HEK293 (cell line): ENCODE results near the gene DIP2B.

Experiments used
- CTCF ChIA-PET: fragments of 350-600 bp; formaldehyde crosslinking; extraction: SDS; loops from one replicate; lab custom pipeline; 2021; ENCODE audit warnings: antibody characterized with exemption; lab: Yijun Ruan, JAX
- POLR2A ChIA-PET: fragments of 300-600 bp; formaldehyde crosslinking; extraction: SDS; loops from one replicate; lab custom pipeline; 2020; ENCODE audit warnings: antibody characterized with exemption, inconsistent platforms; lab: Yijun Ruan, JAX
- H3K27ac ChIP-seq: fragments of 200-500 bp; sonication (Bioruptor generic); 2 replicates; pipeline ENCODE4 v1.5.1; 2014; ENCODE audit warnings: low read depth, low read length, control low read depth, inconsistent platforms; ENCODE audit errors: extremely low read depth
- H3K36me3 ChIP-seq, 2 experiments: fragments of 200-500 bp in 1 of 2; sonication (Bioruptor generic) in 1 of 2; 1 replicate in 1 of 2; 2 replicates in 1 of 2; pipeline ENCODE4 v1.5.1; 2014 to 2017; ENCODE audit warnings: inconsistent platforms in 2 of 2, low read length in 2 of 2; ENCODE audit not compliant: control insufficient read depth in 2 of 2, insufficient read depth in 1 of 2
- H3K4me1 ChIP-seq: fragments of 200-500 bp; sonication (Bioruptor generic); 2 replicates; pipeline ENCODE4 v1.5.1; 2014; ENCODE audit warnings: mild to moderate bottlenecking, low read length, inconsistent platforms; ENCODE audit not compliant: control insufficient read depth, insufficient read depth
- H3K4me3 ChIP-seq: 2 replicates; pipeline ENCODE4 v1.5.1; 2011; ENCODE audit warnings: low read depth, mild to moderate bottlenecking, control low read depth, low read length, moderate library complexity
- H3K9me3 ChIP-seq: fragments of 200-500 bp; sonication (Bioruptor generic); 2 replicates; pipeline ENCODE4 v1.5.1; 2014; ENCODE audit warnings: low read depth, low read length, inconsistent platforms; ENCODE audit not compliant: control insufficient read depth, insufficient read depth
- KLF7 ChIP-seq: fragments of 450-650 bp; formaldehyde crosslinking; IDR thresholded peaks from 2 replicates; pipeline ENCODE4 v1.5.1; 2016; ENCODE audit warnings: missing biosample characterization, missing genetic modification characterization, borderline replicate concordance
- WT1 ChIP-seq: fragments of 450-650 bp; formaldehyde crosslinking; IDR thresholded peaks from 2 replicates; pipeline ENCODE4 v1.5.1; 2016; ENCODE audit warnings: missing biosample characterization, missing genetic modification characterization
- ZBTB20 ChIP-seq: fragments of 450-650 bp; formaldehyde crosslinking; IDR thresholded peaks from 2 replicates; pipeline ENCODE4 v1.5.1; 2016; ENCODE audit warnings: missing biosample characterization, missing genetic modification characterization
- ZBTB21 ChIP-seq: fragments of 450-650 bp; formaldehyde crosslinking; IDR thresholded peaks from 2 replicates; pipeline ENCODE4 v1.5.1; 2017; ENCODE audit warnings: missing biosample characterization, missing genetic modification characterization
- ZNF16 ChIP-seq: fragments of 450-650 bp; formaldehyde crosslinking; IDR thresholded peaks from 2 replicates; pipeline ENCODE4 v1.5.1; 2016; ENCODE audit warnings: low read depth, missing biosample characterization, missing genetic modification characterization
- ZNF18 ChIP-seq: fragments of 450-650 bp; formaldehyde crosslinking; IDR thresholded peaks from 2 replicates; pipeline ENCODE4 v1.5.1; 2016; ENCODE audit warnings: missing biosample characterization, missing genetic modification characterization
- ZNF223 ChIP-seq: fragments of 450-650 bp; formaldehyde crosslinking; IDR thresholded peaks from 2 replicates; pipeline ENCODE4 v1.5.1; 2016; ENCODE audit warnings: missing biosample characterization, missing genetic modification characterization
- ZNF354C ChIP-seq: fragments of 450-650 bp; formaldehyde crosslinking; IDR thresholded peaks from 2 replicates; pipeline ENCODE4 v1.5.1; 2016; ENCODE audit warnings: missing biosample characterization, missing genetic modification characterization, low read depth, borderline replicate concordance
- ZNF510 ChIP-seq: fragments of 450-650 bp; formaldehyde crosslinking; IDR thresholded peaks from 2 replicates; pipeline ENCODE4 v1.5.1; 2018; ENCODE audit warnings: mild to moderate bottlenecking, missing genetic modification characterization, missing biosample characterization; ENCODE audit not compliant: insufficient replicate concordance
- ZNF707 ChIP-seq: fragments of 450-650 bp; formaldehyde crosslinking; IDR thresholded peaks from 2 replicates; pipeline ENCODE4 v1.5.1; 2016; ENCODE audit warnings: missing biosample characterization, missing genetic modification characterization
- TF ChIP-seq, protein P1 (sequence below): fragments of 450-650 bp; formaldehyde crosslinking; IDR thresholded peaks from 2 replicates; pipeline ENCODE4 v1.5.1; 2016; ENCODE audit warnings: missing biosample characterization, missing genetic modification characterization, low read depth
- TF ChIP-seq, protein P2 (sequence below): fragments of 450-650 bp; formaldehyde crosslinking; IDR thresholded peaks from 2 replicates; pipeline ENCODE4 v1.5.1; 2017; ENCODE audit warnings: missing biosample characterization, missing genetic modification characterization
- TF ChIP-seq, protein P3 (sequence below): fragments of 450-650 bp; formaldehyde crosslinking; IDR thresholded peaks from 2 replicates; pipeline ENCODE4 v1.5.1; 2017; ENCODE audit warnings: missing biosample characterization, missing genetic modification characterization
- TF ChIP-seq, protein P4 (sequence below): fragments of 450-650 bp; IDR thresholded peaks from 2 replicates; pipeline ENCODE4 v1.5.1; 2018; ENCODE audit warnings: missing biosample characterization, mild to moderate bottlenecking, missing genetic modification characterization
- TF ChIP-seq, protein P5 (sequence below): fragments of 450-650 bp; formaldehyde crosslinking; IDR thresholded peaks from 2 replicates; pipeline ENCODE4 v1.5.0; 2017; ENCODE audit warnings: missing biosample characterization, missing genetic modification characterization, borderline replicate concordance
- TF ChIP-seq, protein P6 (sequence below): fragments of 450-650 bp; formaldehyde crosslinking; IDR thresholded peaks from 2 replicates; pipeline ENCODE4 v1.5.1; 2016; ENCODE audit warnings: missing biosample characterization, missing genetic modification characterization

Gene DIP2B

DNA sequence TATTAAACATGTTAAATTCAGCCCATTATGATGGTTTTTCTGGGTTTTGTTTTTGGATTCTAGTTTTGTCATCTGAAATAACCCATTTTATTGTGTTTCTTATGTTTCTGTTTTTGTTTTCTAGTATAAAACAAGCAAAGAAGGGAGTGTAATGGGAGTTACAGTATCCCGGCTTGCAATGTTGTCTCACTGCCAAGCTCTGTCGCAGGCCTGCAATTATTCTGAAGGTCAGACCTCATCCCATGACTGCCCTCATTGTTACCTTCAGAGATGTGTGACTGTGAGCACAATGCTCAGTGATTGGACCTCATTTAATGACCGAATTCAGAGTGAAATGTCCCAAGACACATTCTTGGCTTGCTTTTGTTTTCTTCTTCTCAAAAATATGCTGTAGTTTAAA is 186.1 kb downstream of the DIP2B start:
- Histone ChIP-seq H3K9me3 (no peaks in the 10 kb centered on the region), H3K4me3 (no peak overlapping the region), H3K4me1 (no peaks in the 10 kb centered on the region), H3K27ac (no peak overlapping the region), H3K36me3 (peaks cover 4 to 48% of the 10 kb centered on the region in 2 experiments; a peak in 2 of 3 replicates)
- no peak for TF ChIP-seq ZNF354C
- TF ChIP-seq WT1 (tag by site-specific recombination): peak; percentile 93
- TF ChIP-seq, protein P1, sequence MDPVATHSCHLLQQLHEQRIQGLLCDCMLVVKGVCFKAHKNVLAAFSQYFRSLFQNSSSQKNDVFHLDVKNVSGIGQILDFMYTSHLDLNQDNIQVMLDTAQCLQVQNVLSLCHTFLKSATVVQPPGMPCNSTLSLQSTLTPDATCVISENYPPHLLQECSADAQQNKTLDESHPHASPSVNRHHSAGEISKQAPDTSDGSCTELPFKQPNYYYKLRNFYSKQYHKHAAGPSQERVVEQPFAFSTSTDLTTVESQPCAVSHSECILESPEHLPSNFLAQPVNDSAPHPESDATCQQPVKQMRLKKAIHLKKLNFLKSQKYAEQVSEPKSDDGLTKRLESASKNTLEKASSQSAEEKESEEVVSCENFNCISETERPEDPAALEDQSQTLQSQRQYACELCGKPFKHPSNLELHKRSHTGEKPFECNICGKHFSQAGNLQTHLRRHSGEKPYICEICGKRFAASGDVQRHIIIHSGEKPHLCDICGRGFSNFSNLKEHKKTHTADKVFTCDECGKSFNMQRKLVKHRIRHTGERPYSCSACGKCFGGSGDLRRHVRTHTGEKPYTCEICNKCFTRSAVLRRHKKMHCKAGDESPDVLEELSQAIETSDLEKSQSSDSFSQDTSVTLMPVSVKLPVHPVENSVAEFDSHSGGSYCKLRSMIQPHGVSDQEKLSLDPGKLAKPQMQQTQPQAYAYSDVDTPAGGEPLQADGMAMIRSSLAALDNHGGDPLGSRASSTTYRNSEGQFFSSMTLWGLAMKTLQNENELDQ (tag by site-specific recombination): no peak
- ChIA-PET CTCF (interaction anchor here (0.6 to 1.2 kb wide), 2 partner anchors 57 to 296 kb away, joined by 3 read pairs; no protein-coding TSS in a partner anchor), POLR2A (no interaction called here)

GRCh38 chr12:50695961-50696360 is 191.2 kb downstream of the DIP2B start:
- CTCF ChIA-PET: interaction anchor here (1.3 kb wide), 1 partner anchor 36 kb away, joined by 3 read pairs; no protein-coding TSS in a partner anchor
- TF ChIP-seq, protein P2, sequence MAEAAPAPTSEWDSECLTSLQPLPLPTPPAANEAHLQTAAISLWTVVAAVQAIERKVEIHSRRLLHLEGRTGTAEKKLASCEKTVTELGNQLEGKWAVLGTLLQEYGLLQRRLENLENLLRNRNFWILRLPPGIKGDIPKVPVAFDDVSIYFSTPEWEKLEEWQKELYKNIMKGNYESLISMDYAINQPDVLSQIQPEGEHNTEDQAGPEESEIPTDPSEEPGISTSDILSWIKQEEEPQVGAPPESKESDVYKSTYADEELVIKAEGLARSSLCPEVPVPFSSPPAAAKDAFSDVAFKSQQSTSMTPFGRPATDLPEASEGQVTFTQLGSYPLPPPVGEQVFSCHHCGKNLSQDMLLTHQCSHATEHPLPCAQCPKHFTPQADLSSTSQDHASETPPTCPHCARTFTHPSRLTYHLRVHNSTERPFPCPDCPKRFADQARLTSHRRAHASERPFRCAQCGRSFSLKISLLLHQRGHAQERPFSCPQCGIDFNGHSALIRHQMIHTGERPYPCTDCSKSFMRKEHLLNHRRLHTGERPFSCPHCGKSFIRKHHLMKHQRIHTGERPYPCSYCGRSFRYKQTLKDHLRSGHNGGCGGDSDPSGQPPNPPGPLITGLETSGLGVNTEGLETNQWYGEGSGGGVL (tag by site-specific recombination): no peak
- no peak for TF ChIP-seq ZNF707 (tag by site-specific recombination)
- no peak for TF ChIP-seq ZBTB20 (tag by site-specific recombination)
- TF ChIP-seq, protein P3, sequence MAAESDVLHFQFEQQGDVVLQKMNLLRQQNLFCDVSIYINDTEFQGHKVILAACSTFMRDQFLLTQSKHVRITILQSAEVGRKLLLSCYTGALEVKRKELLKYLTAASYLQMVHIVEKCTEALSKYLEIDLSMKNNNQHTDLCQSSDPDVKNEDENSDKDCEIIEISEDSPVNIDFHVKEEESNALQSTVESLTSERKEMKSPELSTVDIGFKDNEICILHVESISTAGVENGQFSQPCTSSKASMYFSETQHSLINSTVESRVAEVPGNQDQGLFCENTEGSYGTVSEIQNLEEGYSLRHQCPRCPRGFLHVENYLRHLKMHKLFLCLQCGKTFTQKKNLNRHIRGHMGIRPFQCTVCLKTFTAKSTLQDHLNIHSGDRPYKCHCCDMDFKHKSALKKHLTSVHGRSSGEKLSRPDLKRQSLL (tag by site-specific recombination): no peak
- no peak for TF ChIP-seq ZNF223 (tag by site-specific recombination)
- TF ChIP-seq, protein P4, sequence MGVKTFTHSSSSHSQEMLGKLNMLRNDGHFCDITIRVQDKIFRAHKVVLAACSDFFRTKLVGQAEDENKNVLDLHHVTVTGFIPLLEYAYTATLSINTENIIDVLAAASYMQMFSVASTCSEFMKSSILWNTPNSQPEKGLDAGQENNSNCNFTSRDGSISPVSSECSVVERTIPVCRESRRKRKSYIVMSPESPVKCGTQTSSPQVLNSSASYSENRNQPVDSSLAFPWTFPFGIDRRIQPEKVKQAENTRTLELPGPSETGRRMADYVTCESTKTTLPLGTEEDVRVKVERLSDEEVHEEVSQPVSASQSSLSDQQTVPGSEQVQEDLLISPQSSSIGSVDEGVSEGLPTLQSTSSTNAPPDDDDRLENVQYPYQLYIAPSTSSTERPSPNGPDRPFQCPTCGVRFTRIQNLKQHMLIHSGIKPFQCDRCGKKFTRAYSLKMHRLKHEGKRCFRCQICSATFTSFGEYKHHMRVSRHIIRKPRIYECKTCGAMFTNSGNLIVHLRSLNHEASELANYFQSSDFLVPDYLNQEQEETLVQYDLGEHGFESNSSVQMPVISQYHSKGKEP (tag by site-specific recombination): no peak
- TF ChIP-seq, protein P5, sequence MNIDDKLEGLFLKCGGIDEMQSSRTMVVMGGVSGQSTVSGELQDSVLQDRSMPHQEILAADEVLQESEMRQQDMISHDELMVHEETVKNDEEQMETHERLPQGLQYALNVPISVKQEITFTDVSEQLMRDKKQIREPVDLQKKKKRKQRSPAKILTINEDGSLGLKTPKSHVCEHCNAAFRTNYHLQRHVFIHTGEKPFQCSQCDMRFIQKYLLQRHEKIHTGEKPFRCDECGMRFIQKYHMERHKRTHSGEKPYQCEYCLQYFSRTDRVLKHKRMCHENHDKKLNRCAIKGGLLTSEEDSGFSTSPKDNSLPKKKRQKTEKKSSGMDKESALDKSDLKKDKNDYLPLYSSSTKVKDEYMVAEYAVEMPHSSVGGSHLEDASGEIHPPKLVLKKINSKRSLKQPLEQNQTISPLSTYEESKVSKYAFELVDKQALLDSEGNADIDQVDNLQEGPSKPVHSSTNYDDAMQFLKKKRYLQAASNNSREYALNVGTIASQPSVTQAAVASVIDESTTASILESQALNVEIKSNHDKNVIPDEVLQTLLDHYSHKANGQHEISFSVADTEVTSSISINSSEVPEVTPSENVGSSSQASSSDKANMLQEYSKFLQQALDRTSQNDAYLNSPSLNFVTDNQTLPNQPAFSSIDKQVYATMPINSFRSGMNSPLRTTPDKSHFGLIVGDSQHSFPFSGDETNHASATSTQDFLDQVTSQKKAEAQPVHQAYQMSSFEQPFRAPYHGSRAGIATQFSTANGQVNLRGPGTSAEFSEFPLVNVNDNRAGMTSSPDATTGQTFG: no peak
- no peak for TF ChIP-seq ZNF16
- no peak for TF ChIP-seq KLF7 (tag by site-specific recombination)
- no peak for TF ChIP-seq ZNF18 (tag by site-specific recombination)
- no peak for TF ChIP-seq ZBTB21 (tag by site-specific recombination)
- no peak for TF ChIP-seq ZNF510 (tag by site-specific recombination)
- TF ChIP-seq, protein P6, sequence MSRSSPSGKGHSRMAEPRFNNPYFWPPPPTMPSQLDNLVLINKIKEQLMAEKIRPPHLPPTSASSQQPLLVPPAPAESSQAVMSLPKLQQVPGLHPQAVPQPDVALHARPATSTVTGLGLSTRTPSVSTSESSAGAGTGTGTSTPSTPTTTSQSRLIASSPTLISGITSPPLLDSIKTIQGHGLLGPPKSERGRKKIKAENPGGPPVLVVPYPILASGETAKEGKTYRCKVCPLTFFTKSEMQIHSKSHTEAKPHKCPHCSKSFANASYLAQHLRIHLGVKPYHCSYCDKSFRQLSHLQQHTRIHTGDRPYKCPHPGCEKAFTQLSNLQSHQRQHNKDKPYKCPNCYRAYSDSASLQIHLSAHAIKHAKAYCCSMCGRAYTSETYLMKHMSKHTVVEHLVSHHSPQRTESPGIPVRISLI (tag by site-specific recombination): no peak
- Histone ChIP-seq H3K27ac (no peak overlapping the region), H3K4me1 (peaks cover 5% of the 10 kb centered on the region; the same call in 1 of the 2 replicates), H3K36me3 (peaks cover 13 to 69% of the 10 kb centered on the region in 2 experiments; a peak in 2 of 3 replicates), H3K9me3 (no peaks in the 10 kb centered on the region), H3K4me3 (no peak overlapping the region)
- POLR2A ChIA-PET: no interaction called here
